ENCODE results near the gene PACS1.

GRCh38 chr11:66279092-66279734 lies 209.1 kb downstream of the PACS1 start:
- TF ChIP-seq CTCF (IDR thresholded peaks at IDR 0.05) (no peak), POLR2A (IDR thresholded peaks at IDR 0.05) (no peak)
